Heart left ventricle (tissue), 13 donors: ENCODE results near the gene APP.

Experiments
- CTCF ChIP-seq, 12 donors: fragments of 200-600 bp; sonication (generic) in 4 of 12; IDR thresholded peaks; one replicate each; pipeline versions ENCODE4 v1.5.0 to v1.8.0; 2018 to 2022; ENCODE audit warnings: antibody characterized with exemption in 12 of 12, mild to moderate bottlenecking in 5 of 12
- POLR2A ChIP-seq, 2 donors: fragments of 450-650 bp; IDR thresholded peaks; one replicate each; pipeline ENCODE4 v1.6.1; 2017; ENCODE audit warnings: antibody characterized with exemption in 2 of 2, mild to moderate bottlenecking in 2 of 2, moderate library complexity in 2 of 2
- donor health status: ischemic (EF 13 %, LVEDD 7.1; RV severe dilation, severe dysfunction).
- donor health status: DM: no; HTN: yes; CAD: no.
- donor health status: DM: no; HTN: no; CAD: no.
- donor health status: ischemic (EF 25% LVEDD 6.9; RV normal size, moderate dysfunction).
- donor health status: ischemic (EF 25% LVEDD 5.7; RV mildly dilated, moderate dysfunction).
- donor health status: ischemic (EF 35%, LVEDD 5.7; RV mildly dilated, moderate dysfunction).
- donor health status: nonischemic (EF 11% LVEDD 7.7; RV severe dilation, severe dysfunction).
- donor health status: DM: yes; HTN: yes; CAD: no.
- donor health status: PGD.
- donor health status: ischemic (EF 29% LVEDD 5.4; RV normal size, mild dysfunction).
- donor health status: nonischemic (EF 23%, LVEDD 6.1; RV moderate dilation, normal function).

- TF ChIP-seq CTCF (IDR thresholded peaks at IDR 0.05) (no peak), POLR2A (IDR thresholded peaks at IDR 0.05) (no peak)
These were observed 57.6 kb downstream of the APP start for GRCh38 chr21:26112975-26113374.
